GM12801 (cell line): Measurements from ENCODE around the gene PPP1R9A.

Experiments
- TF ChIP-seq, protein P1 (sequence below): IDR thresholded peaks from one replicate; pipeline ENCODE4 v1.5.1; 2011; ENCODE audit warnings: control low read depth; ENCODE audit not compliant: insufficient read length; ENCODE audit errors: extremely low read depth

Gene PPP1R9A

DNA sequence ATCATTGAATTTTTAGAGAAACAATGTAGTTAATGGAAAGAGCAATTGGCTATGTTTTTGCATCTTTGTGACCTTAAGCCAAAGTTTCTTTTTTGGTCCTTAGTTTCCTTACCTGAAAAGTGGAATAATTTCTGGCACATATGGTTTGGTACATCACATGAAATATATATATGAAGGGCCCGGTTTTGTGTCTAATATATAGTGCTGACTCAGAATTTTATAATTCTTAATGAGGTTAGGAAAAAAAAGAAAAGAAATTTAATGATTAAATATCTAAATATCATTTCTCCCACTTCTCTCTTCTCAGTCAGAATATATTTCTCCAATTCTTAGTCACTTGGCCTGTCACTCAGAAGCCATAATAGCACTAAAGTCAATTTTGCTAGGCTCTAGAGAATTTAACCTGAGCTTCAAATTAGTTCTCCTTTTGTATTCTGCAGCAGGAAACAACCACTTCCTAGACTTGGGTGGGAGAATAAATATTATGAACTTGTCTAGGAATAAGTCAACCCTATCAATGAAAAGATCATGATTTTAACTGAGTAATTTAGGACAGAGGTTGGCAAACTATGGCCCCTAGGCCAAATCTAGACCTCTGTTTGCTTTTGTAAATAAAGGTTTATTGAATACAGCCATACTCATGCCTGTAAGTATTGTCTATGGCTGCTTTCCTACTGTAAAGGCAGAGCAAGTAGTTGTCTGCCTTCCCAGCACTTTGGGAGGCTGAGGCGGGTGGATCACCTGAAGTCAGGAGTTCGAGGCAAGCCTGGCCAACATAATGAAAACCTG, 34.6 kb downstream of the PPP1R9A start:
- TF ChIP-seq, protein P1, sequence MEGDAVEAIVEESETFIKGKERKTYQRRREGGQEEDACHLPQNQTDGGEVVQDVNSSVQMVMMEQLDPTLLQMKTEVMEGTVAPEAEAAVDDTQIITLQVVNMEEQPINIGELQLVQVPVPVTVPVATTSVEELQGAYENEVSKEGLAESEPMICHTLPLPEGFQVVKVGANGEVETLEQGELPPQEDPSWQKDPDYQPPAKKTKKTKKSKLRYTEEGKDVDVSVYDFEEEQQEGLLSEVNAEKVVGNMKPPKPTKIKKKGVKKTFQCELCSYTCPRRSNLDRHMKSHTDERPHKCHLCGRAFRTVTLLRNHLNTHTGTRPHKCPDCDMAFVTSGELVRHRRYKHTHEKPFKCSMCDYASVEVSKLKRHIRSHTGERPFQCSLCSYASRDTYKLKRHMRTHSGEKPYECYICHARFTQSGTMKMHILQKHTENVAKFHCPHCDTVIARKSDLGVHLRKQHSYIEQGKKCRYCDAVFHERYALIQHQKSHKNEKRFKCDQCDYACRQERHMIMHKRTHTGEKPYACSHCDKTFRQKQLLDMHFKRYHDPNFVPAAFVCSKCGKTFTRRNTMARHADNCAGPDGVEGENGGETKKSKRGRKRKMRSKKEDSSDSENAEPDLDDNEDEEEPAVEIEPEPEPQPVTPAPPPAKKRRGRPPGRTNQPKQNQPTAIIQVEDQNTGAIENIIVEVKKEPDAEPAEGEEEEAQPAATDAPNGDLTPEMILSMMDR: no peak

GRCh38 chr7:94943134-94943533, 35.7 kb downstream of the PPP1R9A start:
- TF ChIP-seq, protein P1: no peak

DNA sequence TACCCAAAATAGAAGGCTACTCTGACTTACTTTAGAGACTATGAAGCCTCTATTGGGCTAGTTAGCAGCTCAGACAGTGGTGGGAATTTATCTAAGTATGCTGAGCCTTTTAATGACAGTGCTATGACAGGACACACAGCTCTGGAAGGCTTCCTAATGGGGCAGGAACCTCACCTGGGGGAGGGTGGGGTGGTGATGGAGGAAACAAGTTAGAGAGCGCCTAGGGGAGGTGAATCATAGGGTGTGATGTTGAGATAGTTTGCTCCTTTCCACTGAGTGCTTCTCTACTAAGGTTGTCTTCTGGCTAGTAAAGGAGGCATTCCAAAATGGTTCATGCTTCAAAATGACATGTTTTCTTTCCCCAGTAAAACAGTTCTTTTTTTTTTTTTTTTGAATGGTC, 42.1 kb downstream of the PPP1R9A start:
- TF ChIP-seq, protein P1: no peak

DNA sequence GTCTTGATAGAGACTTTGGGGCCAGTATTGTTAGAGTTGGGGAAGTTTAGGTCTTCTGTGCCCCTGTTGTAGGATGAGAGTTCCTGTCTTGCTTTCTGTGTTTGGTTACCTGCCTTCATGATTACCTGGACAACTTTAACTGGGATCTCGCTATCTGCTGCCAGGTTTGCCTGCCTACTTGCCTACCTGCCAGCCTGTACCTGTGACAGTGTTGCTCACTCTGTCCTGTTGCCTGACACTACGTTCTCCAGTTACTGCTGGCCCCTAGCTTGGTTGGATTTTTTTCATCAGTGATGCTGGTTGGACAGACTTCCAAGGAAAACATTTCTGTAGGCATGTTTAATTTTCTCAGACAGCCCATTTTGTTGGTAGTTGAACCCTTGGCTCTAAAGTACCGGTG, 48.4 kb downstream of the PPP1R9A start:
- TF ChIP-seq, protein P1: no peak

GRCh38 chr7:94957061-94957460, 49.7 kb downstream of the PPP1R9A start:
- TF ChIP-seq, protein P1: no peak

GRCh38 chr7:94962661-94963060, 55.3 kb downstream of the PPP1R9A start:
- TF ChIP-seq, protein P1: no peak

DNA sequence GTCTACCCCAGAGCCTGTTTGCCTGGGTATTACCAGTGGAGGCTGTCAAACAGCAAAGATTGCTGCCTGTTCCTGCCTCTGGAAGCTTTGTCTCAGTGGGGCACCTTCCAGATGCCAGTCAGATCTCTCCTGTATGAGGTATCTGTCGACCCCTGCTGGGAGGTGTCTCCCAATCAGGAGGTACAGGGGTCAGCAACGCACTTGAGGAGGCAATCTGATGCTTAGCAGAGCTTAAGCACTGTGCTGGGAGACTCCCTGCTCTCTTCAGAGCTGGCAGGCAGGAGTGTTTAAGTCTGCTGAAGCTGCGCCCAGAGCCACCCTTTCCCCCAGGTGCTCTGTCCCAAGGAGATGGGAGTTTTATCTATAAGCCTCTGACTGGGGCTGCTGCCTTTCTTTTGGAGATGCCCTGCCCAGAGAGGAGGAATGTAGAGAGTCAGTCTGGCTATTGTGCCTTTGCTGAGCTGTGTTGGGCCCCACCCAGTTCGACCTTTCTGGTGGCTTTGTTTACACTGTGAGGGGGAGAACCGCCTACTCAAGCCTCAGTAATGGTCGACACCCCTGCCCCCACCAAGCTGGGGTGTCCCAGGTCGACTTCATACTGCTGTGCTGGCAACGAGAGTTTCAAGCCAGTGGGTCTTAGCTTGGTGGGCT, 62.2 kb downstream of the PPP1R9A start:
- TF ChIP-seq, protein P1: no peak
